NCI-H128 (cell line): ENCODE data around the gene INVS.

Source experiments
- DNase-seq: peaks from one replicate; lab custom pipeline; 2025; ENCODE audit not compliant: unreplicated experiment; lab: John Stamatoyannopoulos, UW

INVS gene

DNA sequence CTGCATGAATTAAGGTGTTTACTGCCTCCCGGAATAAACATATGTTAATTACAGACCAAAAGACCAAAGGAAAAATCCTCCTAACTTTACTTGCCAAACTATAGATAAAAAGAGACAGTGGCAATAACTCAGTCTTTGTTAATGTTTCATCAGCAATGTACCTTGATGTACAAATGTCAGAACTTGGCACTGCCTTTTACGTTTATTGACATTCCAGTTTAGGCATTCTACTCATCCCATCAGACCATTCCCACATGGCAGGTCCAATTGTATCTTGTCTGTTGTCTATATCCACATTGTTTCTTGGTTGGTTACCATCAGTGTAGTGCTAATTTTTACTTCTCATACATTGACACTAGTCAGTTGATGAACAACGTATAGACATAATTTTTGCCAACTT lies 168.2 kb downstream of the INVS start:
- DNase-seq: no peak

- DNase-seq: no peak
These were observed 169.2 kb downstream of the INVS start for GRCh38 chr9:100268271-100268670.

DNA sequence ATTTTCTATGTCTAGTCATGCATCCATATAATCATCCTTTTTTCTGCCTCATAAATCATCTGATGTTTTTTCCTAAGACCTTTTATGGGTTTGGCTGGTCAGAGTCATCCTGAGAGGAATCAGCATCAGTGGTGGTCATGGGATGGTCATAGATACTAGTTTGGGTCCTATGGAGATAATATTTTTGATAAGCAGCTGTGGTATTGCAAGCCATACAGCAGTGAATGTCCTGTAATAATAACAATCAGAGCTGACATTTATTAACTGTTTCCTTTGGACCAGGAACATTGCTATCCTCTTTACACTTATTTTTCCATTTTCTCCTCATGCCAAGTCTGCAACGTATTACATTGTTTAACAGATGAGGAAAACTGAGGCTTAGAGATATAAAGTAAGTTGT lies 170.6 kb downstream of the INVS start:
- DNase-seq: no peak

DNA sequence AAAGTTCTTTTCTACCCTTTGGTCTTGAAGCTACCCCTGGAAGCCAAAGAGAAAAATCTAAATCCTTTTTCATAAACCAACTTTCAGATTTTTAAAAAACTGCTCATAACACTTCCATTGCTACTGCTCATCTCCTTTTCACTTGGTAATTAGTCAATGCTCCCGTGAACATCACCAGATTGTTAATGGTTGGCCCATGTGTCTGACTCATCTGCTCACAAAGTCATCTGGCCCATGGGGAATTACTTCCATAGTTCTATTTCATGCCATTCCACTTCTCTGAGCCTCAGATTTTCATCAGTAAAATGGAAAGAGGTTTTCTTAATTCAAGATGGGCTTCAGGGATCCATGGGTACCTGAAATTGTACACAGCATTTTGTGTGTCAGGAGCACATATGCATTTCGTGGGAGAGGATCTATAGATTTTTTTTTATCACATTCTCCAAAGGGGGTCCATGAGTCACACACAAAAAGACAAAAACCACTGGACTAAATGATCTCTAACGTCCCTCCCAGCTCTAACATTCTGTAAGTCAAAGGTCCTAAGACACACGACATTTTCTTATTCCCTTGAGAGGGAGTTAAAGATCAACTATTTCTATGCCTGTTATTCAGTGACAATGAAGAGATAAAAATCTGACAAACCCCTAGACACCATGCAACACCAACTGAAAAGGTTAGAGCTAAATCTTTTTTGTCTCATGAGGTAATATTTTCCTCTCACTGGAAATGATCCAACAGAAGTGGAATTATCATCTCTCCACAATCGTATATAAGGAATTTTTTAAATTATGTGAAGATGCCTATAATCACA lies 178.3 kb downstream of the INVS start:
- DNase-seq: no peak

- DNase-seq: no peak
These were observed 182.0 kb downstream of the INVS start for GRCh38 chr9:100281066-100281465.

DNA sequence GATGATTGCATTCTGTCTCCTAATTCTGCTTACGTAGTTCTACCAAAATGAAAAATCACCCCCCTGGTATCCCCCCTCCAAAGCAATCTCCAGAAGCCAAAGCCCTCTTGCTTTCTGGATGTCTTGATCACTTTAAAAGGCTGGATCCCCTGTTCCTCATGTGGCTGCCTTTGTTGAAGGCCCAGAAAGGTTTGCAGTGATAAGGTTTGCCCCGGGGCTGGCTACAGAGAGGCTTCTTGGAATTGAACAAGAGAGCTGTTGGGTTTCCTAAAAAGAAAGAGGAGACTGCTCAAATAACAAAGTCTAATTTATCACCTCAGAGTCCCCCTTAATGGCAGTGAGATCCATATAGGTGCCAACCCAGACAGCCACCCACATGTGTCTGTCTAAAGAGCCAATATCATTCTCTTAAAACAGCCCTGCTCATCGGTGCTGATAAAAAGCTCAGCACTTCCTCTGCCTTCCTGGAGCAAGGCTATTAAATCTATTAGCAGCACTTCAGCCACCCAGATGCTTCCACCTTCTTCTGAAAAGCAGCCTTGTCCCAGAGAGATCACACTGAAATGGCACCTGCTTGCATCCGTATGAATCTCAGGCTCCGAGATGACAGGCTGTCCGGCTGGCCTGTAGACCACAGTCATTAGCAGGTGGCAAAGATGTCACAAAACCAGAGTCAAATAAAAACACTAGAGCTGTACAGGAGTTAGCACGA lies 182.8 kb downstream of the INVS start:
- DNase-seq: no peak

DNA sequence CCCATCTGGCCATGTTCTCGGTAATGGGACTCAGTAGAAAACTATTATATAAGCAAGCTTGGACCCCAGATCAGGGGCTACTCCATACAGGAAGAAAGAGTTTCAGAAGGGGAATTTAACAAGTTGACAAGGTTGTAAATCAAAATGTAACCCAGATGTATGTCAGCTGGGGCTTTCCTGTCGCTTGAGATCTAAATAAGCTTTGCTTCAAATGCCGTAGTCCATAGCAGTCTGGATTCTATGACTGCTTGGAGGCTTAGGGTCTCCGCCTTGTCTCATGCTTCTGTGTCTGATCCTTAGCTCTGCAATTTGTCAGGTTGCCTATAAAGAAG lies 183.3 kb downstream of the INVS start:
- no peak for DNase-seq

GRCh38 chr9:100284247-100284646 lies 185.2 kb downstream of the INVS start:
- DNase-seq: no peak

- no peak for DNase-seq
These were observed 186.0 kb downstream of the INVS start for GRCh38 chr9:100285080-100285479.

GRCh38 chr9:100285601-100286000 lies 186.6 kb downstream of the INVS start:
- DNase-seq: no peak

GRCh38 chr9:100286257-100286656 lies 187.2 kb downstream of the INVS start:
- no peak for DNase-seq

- no peak for DNase-seq
These were observed 188.1 kb downstream of the INVS start for GRCh38 chr9:100287186-100287585.

GRCh38 chr9:100290714-100291113 lies 191.7 kb downstream of the INVS start:
- no peak for DNase-seq

- DNase-seq: no peak
These were observed 193.4 kb downstream of the INVS start for GRCh38 chr9:100292414-100292813.

DNA sequence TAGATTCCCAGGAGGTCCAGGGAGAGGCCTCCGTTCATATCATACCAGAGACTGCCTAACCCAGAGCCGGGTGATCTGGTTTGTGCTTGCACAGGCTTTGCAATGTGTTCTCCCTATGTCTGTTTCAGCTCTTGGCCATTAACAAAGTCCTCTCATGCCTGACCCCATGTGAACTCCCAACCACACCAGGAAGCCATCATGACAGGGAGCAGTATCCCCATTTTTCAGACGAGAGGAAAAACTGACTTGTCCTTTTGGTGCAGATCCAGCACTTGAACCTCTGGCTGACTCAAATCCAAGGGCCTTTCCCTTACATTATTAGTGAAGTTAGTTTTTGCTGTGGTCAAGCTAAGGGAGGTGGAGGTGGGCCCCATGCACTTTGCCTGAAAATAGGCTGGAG lies 195.3 kb downstream of the INVS start:
- no peak for DNase-seq

GRCh38 chr9:100294806-100295205 lies 195.8 kb downstream of the INVS start:
- DNase-seq: no peak

GRCh38 chr9:100295240-100295639 lies 196.2 kb downstream of the INVS start:
- DNase-seq: no peak

GRCh38 chr9:100296407-100296806 lies 197.4 kb downstream of the INVS start:
- DNase-seq: no peak

DNA sequence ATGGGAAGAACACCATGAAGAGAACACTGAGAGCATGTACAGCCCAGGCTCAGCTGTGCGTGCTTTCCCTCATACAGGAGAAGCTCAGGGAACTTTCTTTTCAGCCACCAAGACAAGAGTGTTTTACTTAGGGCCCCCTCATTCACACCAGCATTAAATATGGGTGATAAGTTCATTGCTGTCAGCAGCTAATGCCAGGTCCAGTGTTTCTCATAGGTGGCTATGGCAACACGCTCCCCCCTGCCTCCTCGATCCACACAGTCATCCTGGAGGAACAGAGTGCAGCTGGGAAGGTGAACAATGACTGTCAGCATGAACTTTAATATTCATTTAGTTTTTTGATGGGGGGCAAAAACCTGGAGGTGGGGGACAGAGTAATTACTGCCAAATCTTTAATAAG lies 199.3 kb downstream of the INVS start:
- no peak for DNase-seq

GRCh38 chr9:100303747-100304146 lies 204.7 kb downstream of the INVS start:
- DNase-seq: no peak

GRCh38 chr9:100306283-100306682 lies 207.2 kb downstream of the INVS start:
- no peak for DNase-seq

DNA sequence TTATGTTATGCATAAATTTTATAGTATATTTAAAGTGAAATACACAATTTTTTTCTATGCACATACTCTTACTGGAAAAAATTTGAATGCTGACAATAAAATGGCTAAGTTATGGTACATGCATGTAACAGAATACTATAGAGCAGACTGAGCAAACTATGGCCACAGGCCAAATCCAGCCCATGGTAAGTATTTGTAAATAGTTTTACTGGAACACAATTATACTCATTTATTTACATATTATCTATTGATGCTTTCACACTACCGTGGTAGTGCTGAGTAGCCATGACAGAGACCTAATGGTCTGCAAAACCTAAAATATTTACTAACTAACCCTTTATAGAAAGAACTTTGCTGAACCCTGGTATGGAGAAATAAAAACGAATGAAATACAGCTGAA lies 208.0 kb downstream of the INVS start:
- DNase-seq: no peak
